HFFc6 (cell line): ENCODE data around the gene ASPRV1. TPM values are rescaled to one million over a fixed set of nuclear protein-coding genes. Genes with fewer than 3 reads are reported as not detected.

Source experiments
- DNase-seq: peaks from one replicate; pipeline ENCODE4 v3.0.0-alpha.2; 2018
- H3K27ac Mint-ChIP-seq: 2 replicates; pipeline ENCODE4 v1.8.0; 2020; ENCODE audit warnings: mild to moderate bottlenecking, mixed read lengths
- H3K27me3 Mint-ChIP-seq: 2 replicates; pipeline ENCODE4 v1.8.0; 2021; ENCODE audit warnings: mild to moderate bottlenecking, moderate library complexity, mixed read lengths; ENCODE audit not compliant: insufficient read depth
- H3K36me3 Mint-ChIP-seq: 2 replicates; pipeline ENCODE4 v1.8.0; 2021; ENCODE audit warnings: low read depth, mixed read lengths
- H3K4me1 Mint-ChIP-seq: 2 replicates; pipeline ENCODE4 v1.8.0; 2020; ENCODE audit warnings: low read depth, mixed read lengths
- H3K4me3 Mint-ChIP-seq: 2 replicates; pipeline ENCODE4 v1.8.0; 2020; ENCODE audit warnings: mild to moderate bottlenecking, moderate library complexity, mixed read lengths
- H3K9me3 Mint-ChIP-seq: 2 replicates; pipeline ENCODE4 v1.8.0; 2020; ENCODE audit warnings: mild to moderate bottlenecking, mixed read lengths
- total RNA-seq, 6 experiments: library from RNA; stranded (reverse); fragmentation: NEBNext Ultra II Directional; extraction: Animal tissue kit (Norgen Biotek cat#: 25700); gene quantifications; 2 replicates in 1 of 6; 3 replicates in 5 of 6; pipeline ENCODE4 v1.2.3, GENCODE V29; 2021
- TF ChIP-seq, protein P1 (sequence below): fragments of 200-600 bp; sonication (generic); IDR thresholded peaks from 2 replicates; pipeline ENCODE4 v1.5.0; 2021; ENCODE audit warnings: antibody characterized with exemption, mild to moderate bottlenecking

ASPRV1 gene
- total RNA-seq, 6 experiments from 2014 or later: 0.07 to 0.15 TPM; not detected in 4

DNA sequence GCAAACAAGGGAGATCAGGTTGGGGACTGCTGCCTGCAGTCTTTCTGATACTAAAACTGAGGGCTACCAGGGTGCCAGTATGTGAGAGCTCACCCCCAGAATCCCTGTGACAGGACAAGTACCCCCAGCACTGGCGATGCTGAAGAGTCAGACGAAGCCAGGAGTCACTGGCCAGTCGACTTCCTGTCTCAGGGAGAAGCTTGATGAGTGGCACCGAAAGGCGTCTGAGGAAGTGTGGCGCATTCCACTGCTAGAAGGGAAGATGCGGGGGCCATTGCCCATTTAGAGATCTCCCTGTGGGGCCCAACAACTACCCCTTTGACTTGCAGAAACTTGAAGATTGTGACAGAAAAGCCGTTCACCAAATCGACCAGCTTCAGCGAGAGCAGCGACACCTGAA is 24.5 kb downstream of the ASPRV1 start:
- no peaks in the 10 kb centered on the region for H3K9me3 Mint-ChIP-seq
- DNase-seq: no peak
- H3K4me3 Mint-ChIP-seq: no peak overlapping the region
- peaks cover 43% of the 10 kb centered on the region for H3K36me3 Mint-ChIP-seq
- TF ChIP-seq, protein P1, sequence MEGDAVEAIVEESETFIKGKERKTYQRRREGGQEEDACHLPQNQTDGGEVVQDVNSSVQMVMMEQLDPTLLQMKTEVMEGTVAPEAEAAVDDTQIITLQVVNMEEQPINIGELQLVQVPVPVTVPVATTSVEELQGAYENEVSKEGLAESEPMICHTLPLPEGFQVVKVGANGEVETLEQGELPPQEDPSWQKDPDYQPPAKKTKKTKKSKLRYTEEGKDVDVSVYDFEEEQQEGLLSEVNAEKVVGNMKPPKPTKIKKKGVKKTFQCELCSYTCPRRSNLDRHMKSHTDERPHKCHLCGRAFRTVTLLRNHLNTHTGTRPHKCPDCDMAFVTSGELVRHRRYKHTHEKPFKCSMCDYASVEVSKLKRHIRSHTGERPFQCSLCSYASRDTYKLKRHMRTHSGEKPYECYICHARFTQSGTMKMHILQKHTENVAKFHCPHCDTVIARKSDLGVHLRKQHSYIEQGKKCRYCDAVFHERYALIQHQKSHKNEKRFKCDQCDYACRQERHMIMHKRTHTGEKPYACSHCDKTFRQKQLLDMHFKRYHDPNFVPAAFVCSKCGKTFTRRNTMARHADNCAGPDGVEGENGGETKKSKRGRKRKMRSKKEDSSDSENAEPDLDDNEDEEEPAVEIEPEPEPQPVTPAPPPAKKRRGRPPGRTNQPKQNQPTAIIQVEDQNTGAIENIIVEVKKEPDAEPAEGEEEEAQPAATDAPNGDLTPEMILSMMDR: no peak
- H3K27me3 Mint-ChIP-seq: no peaks in the 10 kb centered on the region; the same call in none of the 2 replicates
- no peak overlapping the region for H3K27ac Mint-ChIP-seq
- peaks cover 50% of the 10 kb centered on the region for H3K4me1 Mint-ChIP-seq

DNA sequence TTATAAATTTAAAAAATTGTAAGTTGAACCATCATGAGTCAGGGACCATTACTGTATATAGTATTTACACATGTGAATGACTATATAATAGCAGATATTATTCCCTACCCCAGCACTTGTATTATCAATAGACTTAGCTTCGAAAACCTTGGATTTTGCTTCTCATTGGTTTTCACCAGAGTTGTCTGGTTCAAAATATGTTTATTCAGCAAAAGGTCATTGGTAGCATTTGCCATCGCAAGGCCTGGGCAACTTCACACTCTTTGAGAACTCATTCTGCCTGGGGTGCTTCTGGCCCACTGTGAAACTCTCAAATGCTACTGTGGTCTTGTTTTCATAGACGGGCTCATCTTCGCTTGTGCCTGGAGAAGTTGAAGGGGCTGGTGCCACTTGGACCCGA is 26.4 kb downstream of the ASPRV1 start:
- Mint-ChIP-seq H3K36me3 (peaks cover 40% of the 10 kb centered on the region), H3K27me3 (no peaks in the 10 kb centered on the region; the same call in 1 of the 2 replicates), H3K4me1 (peaks cover 57% of the 10 kb centered on the region), H3K27ac (peak overlapping the region; percentile 96), H3K4me3 (peak overlapping the region; percentile 83; the same call in 1 of the 2 replicates), H3K9me3 (no peaks in the 10 kb centered on the region)
- TF ChIP-seq, protein P1: no peak
- DNase-seq: no peak

DNA sequence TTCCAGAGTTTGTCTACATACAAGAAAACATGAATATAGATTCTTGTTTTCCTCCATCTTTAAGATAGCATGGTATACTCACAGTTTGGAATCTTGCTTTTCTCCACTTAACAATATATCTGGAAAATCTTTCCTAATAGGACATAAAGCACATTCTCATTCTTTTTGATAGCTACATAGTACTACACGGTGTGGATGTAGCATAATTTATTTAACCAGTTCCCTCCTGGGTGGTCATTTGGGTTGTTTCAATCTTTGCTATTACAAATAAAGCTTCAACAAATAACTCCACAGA is 26.9 kb downstream of the ASPRV1 start:
- TF ChIP-seq, protein P1: no peak
- H3K4me3 Mint-ChIP-seq: peak overlapping the region; percentile 83
- H3K27ac Mint-ChIP-seq: peak overlapping the region; percentile 96
- no peak for DNase-seq
- no peaks in the 10 kb centered on the region; the same call in 1 of the 2 replicates for H3K27me3 Mint-ChIP-seq
- peaks cover 37% of the 10 kb centered on the region for H3K36me3 Mint-ChIP-seq
- H3K4me1 Mint-ChIP-seq: peaks cover 57% of the 10 kb centered on the region
- H3K9me3 Mint-ChIP-seq: no peaks in the 10 kb centered on the region

DNA sequence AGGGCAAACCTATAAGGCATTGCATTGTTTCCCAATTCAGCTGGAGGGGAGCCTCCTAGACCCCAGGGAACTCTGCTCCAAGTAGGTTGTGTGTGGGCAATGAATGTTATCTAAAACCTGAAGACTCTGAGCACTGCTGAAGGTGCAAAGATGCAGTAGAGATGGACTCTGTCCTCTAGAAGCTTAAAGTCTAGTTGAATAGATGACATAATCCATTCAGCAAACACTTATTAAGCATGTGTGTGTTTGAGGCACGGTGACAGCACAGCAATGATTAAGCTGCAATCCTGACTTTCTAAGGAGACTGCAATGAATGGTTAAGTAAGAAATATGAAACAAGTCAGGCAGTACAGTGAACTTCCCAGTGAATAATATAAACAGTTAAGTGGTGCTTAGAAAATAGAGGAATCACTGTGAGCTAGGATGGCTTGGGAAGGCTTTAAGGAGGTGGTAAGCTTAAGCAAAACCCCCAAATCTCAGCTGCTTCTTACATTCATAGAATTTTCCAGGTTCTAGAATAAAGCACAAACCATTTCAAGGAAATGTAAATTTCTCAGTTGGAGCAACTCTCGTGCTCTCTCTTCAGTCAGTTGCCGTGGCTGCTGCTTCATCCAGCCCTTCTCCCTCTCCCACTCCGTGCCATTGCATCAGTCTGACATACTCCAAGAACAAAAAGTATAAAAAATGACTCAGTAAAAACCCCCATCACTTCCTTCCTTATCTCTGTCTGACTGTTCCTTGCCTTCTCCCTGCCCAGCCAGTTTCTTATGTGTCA is 27.4 kb downstream of the ASPRV1 start:
- TF ChIP-seq, protein P1: no peak
- Mint-ChIP-seq H3K27ac (peak overlapping the region; percentile 96), H3K4me1 (peaks cover 57% of the 10 kb centered on the region), H3K4me3 (peak overlapping the region; percentile 83), H3K27me3 (no peaks in the 10 kb centered on the region; the same call in 1 of the 2 replicates), H3K36me3 (peaks cover 34% of the 10 kb centered on the region), H3K9me3 (no peaks in the 10 kb centered on the region)
- peak; percentile 82 for DNase-seq

DNA sequence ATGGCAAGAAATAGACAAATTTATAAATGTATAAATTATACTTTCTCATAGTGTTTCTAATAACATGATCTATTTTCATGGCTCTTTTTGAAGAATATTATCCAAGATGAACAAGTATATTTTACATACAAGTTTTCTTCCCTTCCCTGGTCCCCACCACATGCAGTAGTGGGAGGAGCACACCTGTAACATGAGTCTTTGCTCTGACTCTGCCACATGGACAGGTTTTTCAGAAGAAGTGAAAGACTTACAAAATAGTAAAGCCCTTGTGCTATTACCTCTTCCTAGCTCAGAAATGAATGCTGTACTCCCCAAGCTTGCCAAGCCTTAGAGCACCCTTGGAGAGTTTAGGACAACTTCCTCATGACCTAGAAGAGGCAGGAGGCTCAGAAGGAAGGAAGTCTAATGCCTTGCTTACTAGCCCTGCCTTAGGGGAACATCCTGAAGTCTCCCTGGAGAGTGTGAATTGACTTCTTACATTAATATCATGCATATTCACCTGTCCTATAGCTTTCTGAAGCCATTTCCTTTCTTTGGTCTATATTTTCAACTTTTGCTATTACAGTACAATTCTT is 28.1 kb downstream of the ASPRV1 start:
- H3K27me3 Mint-ChIP-seq: no peaks in the 10 kb centered on the region; the same call in 1 of the 2 replicates
- DNase-seq: no peak
- H3K4me3 Mint-ChIP-seq: 0 out of 2 replicates have a peak overlapping the region, but pooled peaks have one; percentile 83
- H3K9me3 Mint-ChIP-seq: no peaks in the 10 kb centered on the region
- peaks cover 57% of the 10 kb centered on the region for H3K4me1 Mint-ChIP-seq
- H3K36me3 Mint-ChIP-seq: peaks cover 27% of the 10 kb centered on the region
- TF ChIP-seq, protein P1: no peak
- H3K27ac Mint-ChIP-seq: peak overlapping the region; percentile 96
